Uterus (tissue), 4 donors: ENCODE measurements around the gene KRT6B. TPM values are rescaled to one million over a fixed set of nuclear protein-coding genes. Genes with fewer than 3 reads are reported as not detected.

Source experiments
- DNase-seq, 2 donors: peaks; one replicate each; pipeline ENCODE4 v3.0.0-alpha.2; 2019 to 2020
- H3K27ac ChIP-seq, 2 donors: fragments of 200-600 bp; sonication (generic); 1 replicate in 1 of 2; 2 replicates in 1 of 2; pipeline ENCODE4 v1.5.1; 2016 to 2018
- H3K27me3 ChIP-seq, 2 donors: fragments of 200-600 bp; sonication (generic); one replicate each; pipeline ENCODE4 v1.5.1; 2018 to 2019; ENCODE audit warnings: control low read depth in 1 of 2
- H3K36me3 ChIP-seq, 2 donors: fragments of 200-600 bp; sonication (generic); one replicate each; pipeline ENCODE4 v1.5.1; 2019; ENCODE audit warnings: control low read depth in 1 of 2
- H3K4me1 ChIP-seq, 2 donors: fragments of 200-600 bp; sonication (generic); one replicate each; pipeline ENCODE4 v1.5.1; 2018 to 2019; ENCODE audit warnings: control low read depth in 1 of 2
- H3K4me3 ChIP-seq, 2 donors: fragments of 200-600 bp; sonication (generic); 1 replicate in 1 of 2; 2 replicates in 1 of 2; pipeline ENCODE4 v1.5.1; 2018 to 2019; ENCODE audit warnings: mild to moderate bottlenecking in 1 of 2
- H3K9me3 ChIP-seq, 2 donors: fragments of 200-600 bp; sonication (generic); one replicate each; pipeline ENCODE4 v1.5.1; 2019; ENCODE audit warnings: control low read depth in 1 of 2
- POLR2A ChIP-seq, 2 donors: fragments of 450-650 bp; IDR thresholded peaks; one replicate each; pipeline ENCODE4 v1.6.1; 2016; ENCODE audit warnings: antibody characterized with exemption in 2 of 2, mild to moderate bottlenecking in 1 of 2, moderate library complexity in 1 of 2
- intact Hi-C: fragments of 100-400 bp; cut with DNase I; formaldehyde crosslinking; loops from one replicate; pipeline ENCODE4 v1.15.1; 2023; ENCODE audit warnings: low total_unique reads
- total RNA-seq, 4 donors: library from RNA; depleted of rRNA in 3 of 4; stranded (reverse); fragments of >200 nt in 3 of 4; gene quantifications; one replicate each; pipeline versions ENCODE4 v1.1.0 to v1.2.4, GENCODE V29; 2014 to 2023
- TF ChIP-seq, protein P1 (sequence below), 4 experiments: fragments of 200-600 bp in 2 of 4; fragments of 450-650 bp in 2 of 4; sonication (generic) in 2 of 4; IDR thresholded peaks; one replicate each; pipeline ENCODE4 v1.5.1; 2016 to 2019; ENCODE audit warnings: antibody characterized with exemption in 4 of 4, mild to moderate bottlenecking in 2 of 4, moderate library complexity in 1 of 4
- donor health status: DM: yes; HTN: yes; CAD: no.

The KRT6B gene
- total RNA-seq, 4 donors from 2014 or later = not detected

DNA sequence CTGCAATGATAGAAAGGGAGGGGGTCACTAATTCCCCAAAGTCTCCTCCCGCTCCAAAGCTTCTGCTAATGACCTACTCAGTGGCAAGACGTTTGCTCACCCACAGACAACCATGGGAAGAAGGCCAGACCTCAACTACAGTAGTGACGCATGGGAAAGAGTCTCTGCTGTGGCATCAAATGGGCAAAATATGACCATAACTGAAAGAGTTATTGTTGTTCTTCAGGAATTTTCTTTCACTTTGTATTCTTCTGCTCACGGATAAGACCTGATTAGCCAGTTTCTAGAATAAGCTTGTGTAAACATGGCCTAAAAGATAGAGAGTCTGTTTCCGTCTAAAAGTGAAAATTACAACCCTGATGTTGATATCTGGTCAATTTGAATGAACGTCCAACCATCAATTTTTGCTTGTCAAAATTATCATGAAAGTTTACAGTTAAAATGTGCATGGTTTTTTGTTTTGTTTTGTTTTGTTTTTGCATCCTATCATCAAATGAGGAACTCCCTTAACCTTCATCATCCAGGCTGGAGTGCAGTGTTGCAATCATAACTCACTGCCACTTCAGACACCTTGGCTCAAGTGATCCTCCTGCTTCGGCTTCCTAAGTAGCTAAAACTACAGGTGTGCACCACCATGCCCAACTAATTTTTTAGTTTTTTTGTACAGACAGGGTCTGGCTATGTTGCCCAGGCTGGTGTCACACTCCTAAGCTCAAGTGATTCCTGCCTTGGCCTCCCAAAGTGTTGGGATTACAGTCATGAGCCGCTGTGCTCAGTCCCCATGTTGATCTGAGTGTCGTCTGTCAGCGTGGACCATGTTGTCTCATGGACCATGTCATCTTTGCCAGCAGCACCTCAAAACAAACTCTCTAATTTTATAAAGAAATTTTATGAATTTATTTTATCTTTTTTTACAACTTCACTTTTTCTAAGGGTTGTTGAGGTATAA, 7.0 kb downstream of the KRT6B start:
- Histone ChIP-seq H3K36me3 (no peaks in the 10 kb centered on the region), H3K4me1 (no peaks in the 10 kb centered on the region), H3K9me3 (no peaks in the 10 kb centered on the region), H3K4me3 (no peak overlapping the region), H3K27ac (no peak overlapping the region), H3K27me3 (no peaks in the 10 kb centered on the region)
- intact Hi-C loops = no loop called here
- DNase-seq = no peak
- TF ChIP-seq, protein P1, sequence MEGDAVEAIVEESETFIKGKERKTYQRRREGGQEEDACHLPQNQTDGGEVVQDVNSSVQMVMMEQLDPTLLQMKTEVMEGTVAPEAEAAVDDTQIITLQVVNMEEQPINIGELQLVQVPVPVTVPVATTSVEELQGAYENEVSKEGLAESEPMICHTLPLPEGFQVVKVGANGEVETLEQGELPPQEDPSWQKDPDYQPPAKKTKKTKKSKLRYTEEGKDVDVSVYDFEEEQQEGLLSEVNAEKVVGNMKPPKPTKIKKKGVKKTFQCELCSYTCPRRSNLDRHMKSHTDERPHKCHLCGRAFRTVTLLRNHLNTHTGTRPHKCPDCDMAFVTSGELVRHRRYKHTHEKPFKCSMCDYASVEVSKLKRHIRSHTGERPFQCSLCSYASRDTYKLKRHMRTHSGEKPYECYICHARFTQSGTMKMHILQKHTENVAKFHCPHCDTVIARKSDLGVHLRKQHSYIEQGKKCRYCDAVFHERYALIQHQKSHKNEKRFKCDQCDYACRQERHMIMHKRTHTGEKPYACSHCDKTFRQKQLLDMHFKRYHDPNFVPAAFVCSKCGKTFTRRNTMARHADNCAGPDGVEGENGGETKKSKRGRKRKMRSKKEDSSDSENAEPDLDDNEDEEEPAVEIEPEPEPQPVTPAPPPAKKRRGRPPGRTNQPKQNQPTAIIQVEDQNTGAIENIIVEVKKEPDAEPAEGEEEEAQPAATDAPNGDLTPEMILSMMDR (IDR thresholded peaks at IDR 0.05) = no peak
- TF ChIP-seq POLR2A (IDR thresholded peaks at IDR 0.05) = no peak

GRCh38 chr12:52443966-52444365, 8.0 kb downstream of the KRT6B start:
- no peaks in the 10 kb centered on the region for H3K36me3 ChIP-seq
- DNase-seq = no peak
- intact Hi-C loops = no loop called here
- TF ChIP-seq POLR2A (IDR thresholded peaks at IDR 0.05) = no peak
- TF ChIP-seq, protein P1 (IDR thresholded peaks at IDR 0.05) = no peak
- H3K4me3 ChIP-seq = no peak overlapping the region
- no peaks in the 10 kb centered on the region for H3K4me1 ChIP-seq
- no peaks in the 10 kb centered on the region for H3K9me3 ChIP-seq
- no peaks in the 10 kb centered on the region for H3K27me3 ChIP-seq
- H3K27ac ChIP-seq = no peak overlapping the region

GRCh38 chr12:52442600-52443061, 9.3 kb downstream of the KRT6B start:
- DNase-seq = no peak
- no peaks in the 10 kb centered on the region for H3K36me3 ChIP-seq
- H3K27ac ChIP-seq = no peak overlapping the region
- intact Hi-C loops = no loop called here
- no peaks in the 10 kb centered on the region for H3K4me1 ChIP-seq
- no peak overlapping the region for H3K4me3 ChIP-seq
- no peaks in the 10 kb centered on the region for H3K27me3 ChIP-seq
- TF ChIP-seq, protein P1 (IDR thresholded peaks at IDR 0.05) = no peak
- no peak for TF ChIP-seq POLR2A (IDR thresholded peaks at IDR 0.05)
- H3K9me3 ChIP-seq = no peaks in the 10 kb centered on the region

- Histone ChIP-seq H3K4me3 (no peak overlapping the region), H3K27ac (no peak overlapping the region), H3K4me1 (no peaks in the 10 kb centered on the region), H3K9me3 (no peaks in the 10 kb centered on the region), H3K27me3 (no peaks in the 10 kb centered on the region), H3K36me3 (no peaks in the 10 kb centered on the region)
- intact Hi-C loops = no loop called here
- no peak for DNase-seq
- TF ChIP-seq POLR2A (IDR thresholded peaks at IDR 0.05) = no peak
- TF ChIP-seq, protein P1 (IDR thresholded peaks at IDR 0.05) = no peak
Observed at GRCh38 chr12:52441320-52441911, 10.5 kb downstream of the KRT6B start.

DNA sequence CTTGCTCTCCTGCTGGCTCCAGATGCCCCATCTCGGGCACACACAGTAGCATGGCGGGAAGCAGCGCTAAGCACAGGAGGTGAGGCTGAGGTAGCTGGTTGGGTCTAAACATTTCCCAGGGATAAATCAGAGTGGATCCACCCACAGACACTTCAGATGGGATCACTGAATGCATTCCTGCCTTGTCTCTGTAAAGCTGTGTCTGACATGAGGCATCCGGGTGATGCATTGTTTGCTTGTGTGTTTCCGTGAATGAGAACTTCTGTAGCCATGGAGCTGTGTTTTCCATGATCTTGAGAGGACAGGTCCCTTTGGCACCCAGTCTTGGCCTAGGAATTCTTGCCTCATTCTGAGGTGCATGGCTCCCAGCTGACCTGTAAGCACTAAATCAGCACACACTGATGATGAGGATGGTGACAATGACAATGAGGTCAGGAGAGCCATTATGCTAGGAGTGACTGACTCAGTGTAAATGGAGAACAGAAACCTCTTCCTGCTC, 11.1 kb downstream of the KRT6B start:
- H3K4me3 ChIP-seq = no peak overlapping the region
- H3K27me3 ChIP-seq = no peaks in the 10 kb centered on the region
- no peak overlapping the region for H3K27ac ChIP-seq
- H3K9me3 ChIP-seq = no peaks in the 10 kb centered on the region
- no peaks in the 10 kb centered on the region for H3K36me3 ChIP-seq
- TF ChIP-seq POLR2A (IDR thresholded peaks at IDR 0.05) = no peak
- TF ChIP-seq, protein P1 (IDR thresholded peaks at IDR 0.05) = no peak
- intact Hi-C loops = no loop called here
- H3K4me1 ChIP-seq = no peaks in the 10 kb centered on the region
- no peak for DNase-seq
